MCF 10A (cell line): ENCODE data around the gene C1orf21. TPM values are rescaled to one million over a fixed set of nuclear protein-coding genes. Genes with fewer than 3 reads are reported as not detected.

Source experiments
- BruUV-seq: library from RNA; stranded (reverse); fragments of 400-500 nt; replicated peaks from 2 replicates; lab custom pipeline; 2021; lab: Mats Ljungman, UMichigan
- CTCF ChIA-PET: fragments of 300-600 bp; sonication (Branson Sonifier 250); formaldehyde crosslinking; extraction: SDS; loops from one replicate; lab custom pipeline; 2021; ENCODE audit warnings: antibody characterized with exemption, inconsistent platforms; lab: Yijun Ruan, JAX
- POLR2A ChIA-PET: fragments of 300-600, 350-650 bp; sonication (Branson Sonifier 250); formaldehyde crosslinking; extraction: SDS; loops from one replicate; lab custom pipeline; 2020; ENCODE audit warnings: antibody characterized with exemption, inconsistent platforms; lab: Yijun Ruan, JAX
- DNase-seq: peaks from one replicate; pipeline ENCODE4 v3.0.0-alpha.2; 2018; ENCODE audit not compliant: unreplicated experiment
- H3K27ac Mint-ChIP-seq: one replicate; pipeline ENCODE4 v1.8.0; 2022; ENCODE audit warnings: mild to moderate bottlenecking, low read depth, mixed read lengths; ENCODE audit not compliant: unreplicated experiment
- H3K27me3 Mint-ChIP-seq: one replicate; pipeline ENCODE4 v1.8.0; 2022; ENCODE audit warnings: mixed read lengths; ENCODE audit not compliant: insufficient read depth, unreplicated experiment
- H3K36me3 Mint-ChIP-seq: one replicate; pipeline ENCODE4 v1.8.0; 2022; ENCODE audit warnings: mild to moderate bottlenecking, moderate library complexity, mixed read lengths; ENCODE audit not compliant: insufficient read depth, unreplicated experiment
- H3K4me1 Mint-ChIP-seq: one replicate; pipeline ENCODE4 v1.8.0; 2022; ENCODE audit warnings: mixed read lengths; ENCODE audit not compliant: insufficient read depth, unreplicated experiment
- H3K4me3 Mint-ChIP-seq: one replicate; pipeline ENCODE4 v1.8.0; 2022; ENCODE audit warnings: mild to moderate bottlenecking, moderate library complexity, mixed read lengths; ENCODE audit not compliant: unreplicated experiment
- H3K9me3 Mint-ChIP-seq: one replicate; pipeline ENCODE4 v1.8.0; 2022; ENCODE audit warnings: mixed read lengths; ENCODE audit not compliant: unreplicated experiment
- CTCF ChIP-seq: fragments of 200-600 bp; IDR thresholded peaks from one replicate; pipeline ENCODE4 v1.8.0; 2022; ENCODE audit warnings: antibody characterized with exemption, mild to moderate bottlenecking; ENCODE audit not compliant: unreplicated experiment
- intact Hi-C: fragments of 100-400 bp; cut with micrococcal nuclease; formaldehyde crosslinking; loops from 2 replicates; pipeline ENCODE4 v1.14.1; 2022
- total RNA-seq: library from RNA; stranded (reverse); gene quantifications from 2 replicates; pipeline ENCODE4 v1.2.3, GENCODE V29; 2022

The C1orf21 gene
- total RNA-seq, 1 experiment from 2014 or later, result 23.2 TPM

DNA sequence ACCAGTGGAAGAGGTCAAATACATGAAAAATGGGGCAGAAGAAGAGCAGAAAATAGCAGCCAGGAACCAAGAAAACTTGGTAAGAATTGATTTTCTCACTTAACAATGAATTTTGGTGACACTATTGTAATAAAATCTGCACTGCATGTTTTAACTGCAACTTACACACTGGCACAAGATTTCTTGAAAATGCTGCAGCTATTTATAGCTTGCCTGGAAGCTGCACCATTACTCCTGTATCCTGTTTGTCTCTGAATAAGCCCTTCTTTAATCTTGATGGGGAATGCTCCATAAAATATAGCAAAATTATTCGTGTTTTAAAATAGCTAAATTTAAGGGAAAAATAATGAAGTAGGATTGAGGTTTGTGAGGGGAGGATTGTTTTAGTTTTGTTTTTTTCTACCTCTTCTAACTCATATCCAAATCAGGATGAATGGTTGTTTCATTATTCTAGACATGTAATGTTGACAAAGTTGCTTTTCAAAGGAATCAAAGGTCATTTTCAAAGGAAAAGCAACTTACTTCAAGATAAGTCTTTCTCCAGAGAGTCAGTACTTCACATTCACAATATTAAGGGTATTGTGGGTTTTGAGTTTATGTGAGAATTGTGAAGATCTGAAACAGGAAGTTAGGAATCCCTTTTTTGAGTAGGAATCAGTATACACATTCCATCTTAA is 120.9 kb downstream of the C1orf21 start:
- DNase-seq, result no peak
- Mint-ChIP-seq H3K36me3 (no peaks in the 10 kb centered on the region), H3K27ac (no peak overlapping the region), H3K9me3 (no peaks in the 10 kb centered on the region), H3K4me3 (no peak overlapping the region), H3K4me1 (peaks cover 13% of the 10 kb centered on the region), H3K27me3 (no peaks in the 10 kb centered on the region)
- CTCF ChIA-PET, result interaction anchor here (0.5 to 1.0 kb wide), 4 partner anchors 12 to 355 kb away, joined by 3 read pairs; no protein-coding TSS in a partner anchor
- TF ChIP-seq CTCF, result no peak
- no TSS peak for BruUV-seq
- intact Hi-C loops, result no loop called here
- POLR2A ChIA-PET, result interaction anchor here (0.6 to 1.4 kb wide), 9 partner anchors 14 to 141 kb away, joined by 3 to 6 read pairs (median 3); no protein-coding TSS in a partner anchor

GRCh38 chr1:184509105-184509504 is 122.3 kb downstream of the C1orf21 start:
- CTCF ChIA-PET, result interaction anchor here (1.0 kb wide), 1 partner anchor 287 kb away, joined by 3 read pairs; no protein-coding TSS in a partner anchor
- Mint-ChIP-seq H3K4me3 (no peak overlapping the region), H3K27ac (no peak overlapping the region), H3K36me3 (no peaks in the 10 kb centered on the region), H3K9me3 (no peaks in the 10 kb centered on the region), H3K27me3 (no peaks in the 10 kb centered on the region), H3K4me1 (peaks cover 13% of the 10 kb centered on the region)
- POLR2A ChIA-PET, result interaction anchor here (0.7 to 1.3 kb wide), 4 partner anchors 15 to 120 kb away, joined by 3 to 4 read pairs (median 4); no protein-coding TSS in a partner anchor
- intact Hi-C loops, result no loop called here
- DNase-seq, result no peak
- no TSS peak for BruUV-seq
- TF ChIP-seq CTCF, result no peak

DNA sequence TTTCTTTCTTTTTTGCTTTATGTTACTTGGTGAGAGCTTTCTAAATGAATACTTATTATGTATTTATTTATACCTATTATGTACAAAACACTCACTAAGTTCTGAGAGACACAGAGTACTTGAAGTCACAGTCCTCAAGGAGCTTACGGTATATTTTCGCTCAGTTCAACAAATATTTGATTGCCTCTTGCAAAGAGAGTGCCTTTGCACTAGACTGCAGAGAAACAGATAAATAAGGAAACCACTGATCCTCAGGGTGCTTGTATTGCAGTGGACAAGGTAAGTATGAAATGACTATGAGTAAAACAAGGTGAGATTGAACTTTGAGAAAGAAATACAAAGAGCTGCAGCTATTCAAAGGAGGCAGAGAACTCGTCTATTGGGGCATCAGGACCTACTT is 123.3 kb downstream of the C1orf21 start:
- Mint-ChIP-seq H3K9me3 (no peaks in the 10 kb centered on the region), H3K4me1 (peaks cover 13% of the 10 kb centered on the region), H3K4me3 (no peak overlapping the region), H3K27me3 (no peaks in the 10 kb centered on the region), H3K27ac (no peak overlapping the region), H3K36me3 (no peaks in the 10 kb centered on the region)
- POLR2A ChIA-PET, result interaction anchor here (0.8 to 1.2 kb wide), 2 partner anchors 12 to 26 kb away, joined by 3 to 4 read pairs; no protein-coding TSS in a partner anchor
- BruUV-seq, result no TSS peak
- no peak for DNase-seq
- CTCF ChIA-PET, result interaction anchor here (0.6 to 2.2 kb wide), 5 partner anchors 14 to 1893 kb away, joined by 3 to 7 read pairs (median 3); no protein-coding TSS in a partner anchor
- no peak for TF ChIP-seq CTCF
- intact Hi-C loops, result no loop called here

- POLR2A ChIA-PET, result interaction anchor here (0.8 to 2.1 kb wide), 7 partner anchors 11 to 125 kb away, joined by 3 to 7 read pairs (median 4); partner anchors contain the start of gene C1orf21
- no peak overlapping the region for H3K27ac Mint-ChIP-seq
- TF ChIP-seq CTCF, result no peak
- H3K4me1 Mint-ChIP-seq, result peaks cover 4% of the 10 kb centered on the region
- no peaks in the 10 kb centered on the region for H3K9me3 Mint-ChIP-seq
- CTCF ChIA-PET, result interaction anchor here (1.3 to 1.7 kb wide), 2 partner anchors 15 to 121 kb away, joined by 3 to 4 read pairs; no protein-coding TSS in a partner anchor
- peaks cover 7% of the 10 kb centered on the region for H3K36me3 Mint-ChIP-seq
- H3K27me3 Mint-ChIP-seq, result no peaks in the 10 kb centered on the region
- no peak for DNase-seq
- BruUV-seq, result no TSS peak
- intact Hi-C loops, result no loop called here
- no peak overlapping the region for H3K4me3 Mint-ChIP-seq
These were observed 125.9 kb downstream of the C1orf21 start for GRCh38 chr1:184512724-184513123.
